ENCODE data around the gene ASB13. TPM values are rescaled to one million over a fixed set of nuclear protein-coding genes. Genes with fewer than 3 reads are reported as not detected.

The ASB13 gene
- total and polyA plus RNA-seq, 2 experiments from 2014 or later = 11.6 to 20.2 TPM

GRCh38 chr10:5618829-5619228, 47.6 kb downstream of the ASB13 start:
- Mint-ChIP-seq H3K27me3 (ENCODE audit: insufficient read depth, low read depth, poor library complexity) (peaks cover 5% of the 10 kb centered on the region), H3K27ac (no peak overlapping the region), H3K4me3 (no peak overlapping the region), H3K9me3 (no peaks in the 10 kb centered on the region), H3K36me3 (ENCODE audit: low read depth) (no peaks in the 10 kb centered on the region), H3K4me1 (peaks cover 6% of the 10 kb centered on the region; the same call in 2 of the 3 replicates)
- no peaks in the 10 kb centered on the region for H3F3A ChIP-seq (replicated peaks; ENCODE audit: low read depth)
- TF ChIP-seq, protein P1, sequence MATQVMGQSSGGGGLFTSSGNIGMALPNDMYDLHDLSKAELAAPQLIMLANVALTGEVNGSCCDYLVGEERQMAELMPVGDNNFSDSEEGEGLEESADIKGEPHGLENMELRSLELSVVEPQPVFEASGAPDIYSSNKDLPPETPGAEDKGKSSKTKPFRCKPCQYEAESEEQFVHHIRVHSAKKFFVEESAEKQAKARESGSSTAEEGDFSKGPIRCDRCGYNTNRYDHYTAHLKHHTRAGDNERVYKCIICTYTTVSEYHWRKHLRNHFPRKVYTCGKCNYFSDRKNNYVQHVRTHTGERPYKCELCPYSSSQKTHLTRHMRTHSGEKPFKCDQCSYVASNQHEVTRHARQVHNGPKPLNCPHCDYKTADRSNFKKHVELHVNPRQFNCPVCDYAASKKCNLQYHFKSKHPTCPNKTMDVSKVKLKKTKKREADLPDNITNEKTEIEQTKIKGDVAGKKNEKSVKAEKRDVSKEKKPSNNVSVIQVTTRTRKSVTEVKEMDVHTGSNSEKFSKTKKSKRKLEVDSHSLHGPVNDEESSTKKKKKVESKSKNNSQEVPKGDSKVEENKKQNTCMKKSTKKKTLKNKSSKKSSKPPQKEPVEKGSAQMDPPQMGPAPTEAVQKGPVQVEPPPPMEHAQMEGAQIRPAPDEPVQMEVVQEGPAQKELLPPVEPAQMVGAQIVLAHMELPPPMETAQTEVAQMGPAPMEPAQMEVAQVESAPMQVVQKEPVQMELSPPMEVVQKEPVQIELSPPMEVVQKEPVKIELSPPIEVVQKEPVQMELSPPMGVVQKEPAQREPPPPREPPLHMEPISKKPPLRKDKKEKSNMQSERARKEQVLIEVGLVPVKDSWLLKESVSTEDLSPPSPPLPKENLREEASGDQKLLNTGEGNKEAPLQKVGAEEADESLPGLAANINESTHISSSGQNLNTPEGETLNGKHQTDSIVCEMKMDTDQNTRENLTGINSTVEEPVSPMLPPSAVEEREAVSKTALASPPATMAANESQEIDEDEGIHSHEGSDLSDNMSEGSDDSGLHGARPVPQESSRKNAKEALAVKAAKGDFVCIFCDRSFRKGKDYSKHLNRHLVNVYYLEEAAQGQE (IDR thresholded peaks at IDR 0.05; ENCODE audit: unreplicated experiment) = no peak
- no peak for TF ChIP-seq JUNB (IDR thresholded peaks at IDR 0.05; ENCODE audit: unreplicated experiment)
- TF ChIP-seq, protein P2, sequence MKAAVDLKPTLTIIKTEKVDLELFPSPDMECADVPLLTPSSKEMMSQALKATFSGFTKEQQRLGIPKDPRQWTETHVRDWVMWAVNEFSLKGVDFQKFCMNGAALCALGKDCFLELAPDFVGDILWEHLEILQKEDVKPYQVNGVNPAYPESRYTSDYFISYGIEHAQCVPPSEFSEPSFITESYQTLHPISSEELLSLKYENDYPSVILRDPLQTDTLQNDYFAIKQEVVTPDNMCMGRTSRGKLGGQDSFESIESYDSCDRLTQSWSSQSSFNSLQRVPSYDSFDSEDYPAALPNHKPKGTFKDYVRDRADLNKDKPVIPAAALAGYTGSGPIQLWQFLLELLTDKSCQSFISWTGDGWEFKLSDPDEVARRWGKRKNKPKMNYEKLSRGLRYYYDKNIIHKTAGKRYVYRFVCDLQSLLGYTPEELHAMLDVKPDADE (IDR thresholded peaks at IDR 0.05) = no peak
- no peak for TF ChIP-seq CREB1 (CRISPR knock-in tag; IDR thresholded peaks at IDR 0.05; ENCODE audit: low read depth)
- TF ChIP-seq ZNF114 (CRISPR knock-in tag; IDR thresholded peaks at IDR 0.05) = no peak
- no peak for TF ChIP-seq NANOG (IDR thresholded peaks at IDR 0.05; ENCODE audit: borderline replicate concordance)
- TF ChIP-seq EZH2phosphoT487 (IDR thresholded peaks at IDR 0.05; ENCODE audit: unreplicated experiment) = no peak
- no peak for ATAC-seq
- H3K9me2 ChIP-seq (ENCODE audit: insufficient read depth) = no peaks in the 10 kb centered on the region
- no peak overlapping the region for H3K27ac ChIP-seq (ENCODE audit: low read depth)
- H3K4me1 ChIP-seq (ENCODE audit: insufficient read depth) = no peaks in the 10 kb centered on the region
- H3K4me3 ChIP-seq = no peak overlapping the region
- H3K27me3 ChIP-seq (ENCODE audit: insufficient read depth) = no peaks in the 10 kb centered on the region
- H4K20me1 ChIP-seq (replicated peaks; ENCODE audit: insufficient read depth) = no peaks in the 10 kb centered on the region
- no peak for DNase-seq (ENCODE audit: low spot score)
- H3K79me2 ChIP-seq (replicated peaks; ENCODE audit: insufficient read depth) = no peaks in the 10 kb centered on the region
- H2AFZ ChIP-seq = no peak overlapping the region
- H3K36me3 ChIP-seq (ENCODE audit: insufficient read depth) = no peaks in the 10 kb centered on the region
- no peak overlapping the region for H3K4me2 ChIP-seq

GRCh38 chr10:5618042-5618441, 48.4 kb downstream of the ASB13 start:
- Histone ChIP-seq H3K4me3 (no peak overlapping the region), H2AFZ (0 out of 2 replicates have a peak overlapping the region, but pooled peaks have one; percentile 56), H3K4me1 (ENCODE audit: insufficient read depth) (no peaks in the 10 kb centered on the region), H3K27me3 (ENCODE audit: insufficient read depth) (no peaks in the 10 kb centered on the region), H3K4me2 (no peak overlapping the region), H3K27ac (ENCODE audit: low read depth) (no peak overlapping the region), H3K36me3 (ENCODE audit: insufficient read depth) (no peaks in the 10 kb centered on the region), H3K9me2 (ENCODE audit: insufficient read depth) (no peaks in the 10 kb centered on the region), H4K20me1 (replicated peaks; ENCODE audit: insufficient read depth) (no peaks in the 10 kb centered on the region), H3K79me2 (replicated peaks; ENCODE audit: insufficient read depth) (no peaks in the 10 kb centered on the region), H3F3A (replicated peaks; ENCODE audit: low read depth) (no peaks in the 10 kb centered on the region)
- Mint-ChIP-seq H3K9me3 (no peaks in the 10 kb centered on the region), H3K27ac (no peak overlapping the region), H3K4me1 (peaks cover 6% of the 10 kb centered on the region; the same call in 2 of the 3 replicates), H3K4me3 (no peak overlapping the region), H3K27me3 (ENCODE audit: insufficient read depth, low read depth, poor library complexity) (peaks cover 2% of the 10 kb centered on the region), H3K36me3 (ENCODE audit: low read depth) (no peaks in the 10 kb centered on the region)
- ATAC-seq = no peak
- no peak for DNase-seq (ENCODE audit: low spot score)
- TF ChIP-seq NANOG (IDR thresholded peaks at IDR 0.05; ENCODE audit: borderline replicate concordance) = no peak
- TF ChIP-seq CTCF (conservative IDR thresholded peaks at IDR 0.05; ENCODE audit: low read depth in 2 of 2) = no peak
- TF ChIP-seq, protein P1 (IDR thresholded peaks at IDR 0.05; ENCODE audit: unreplicated experiment) = no peak
- TF ChIP-seq POLR2AphosphoS5 (IDR thresholded peaks at IDR 0.05; ENCODE audit: low read depth) = no peak

All from GM23338 (cell line).